ENCODE data around the gene ZNF646. TPM values are rescaled to one million over a fixed set of nuclear protein-coding genes. Genes with fewer than 3 reads are reported as not detected.

Gene ZNF646
- polyA plus RNA-seq, 1 donor from 2014 or later: 8.5 TPM

GRCh38 chr16:31110106-31111034, 36.1 kb downstream of the ZNF646 start:
- no peaks in the 10 kb centered on the region for H3F3A ChIP-seq (ENCODE audit: insufficient read depth, low read length, poor library complexity, severe bottlenecking)
- H3K36me3 ChIP-seq (ENCODE audit: insufficient read depth, low read length): no peaks in the 10 kb centered on the region
- H3K9ac ChIP-seq (ENCODE audit: low read length): no peak overlapping the region
- no peak overlapping the region for H3K27ac ChIP-seq (ENCODE audit: low read length)
- no peaks in the 10 kb centered on the region for H3K79me2 ChIP-seq (replicated peaks; ENCODE audit: insufficient read depth, low read length)
- H3K4me2 ChIP-seq (ENCODE audit: low read length): no peak overlapping the region
- H3K9me2 ChIP-seq (ENCODE audit: insufficient read depth, low read length): no peaks in the 10 kb centered on the region
- H4K20me1 ChIP-seq (ENCODE audit: insufficient read depth): no peaks in the 10 kb centered on the region
- H3K4me3 ChIP-seq (ENCODE audit: low read length): no peak overlapping the region
- no peak overlapping the region for H2AFZ ChIP-seq (ENCODE audit: low read depth, low read length)
- no peaks in the 10 kb centered on the region for H3K9me3 ChIP-seq (ENCODE audit: low read length)
- no peak for TF ChIP-seq RAD21 (conservative IDR thresholded peaks at IDR 0.05)
- TF ChIP-seq REST (IDR thresholded peaks at IDR 0.05; ENCODE audit: borderline replicate concordance): no peak
- TF ChIP-seq EP300 (conservative IDR thresholded peaks at IDR 0.05; ENCODE audit: poor library complexity, severe bottlenecking): no peak
- TF ChIP-seq CTCF (IDR thresholded peaks at IDR 0.05; ENCODE audit: poor library complexity, severe bottlenecking): no peak
- H3K27me3 ChIP-seq (ENCODE audit: insufficient read depth, low read depth, low read length): no peaks in the 10 kb centered on the region

GRCh38 chr16:31111881-31112466, 37.8 kb downstream of the ZNF646 start:
- Histone ChIP-seq H3K9ac (ENCODE audit: low read length) (no peak overlapping the region), H3K4me3 (ENCODE audit: low read length) (no peak overlapping the region), H2AFZ (ENCODE audit: low read depth, low read length) (no peak overlapping the region), H3K4me2 (ENCODE audit: low read length) (no peak overlapping the region), H3K9me2 (ENCODE audit: insufficient read depth, low read length) (no peaks in the 10 kb centered on the region), H3K9me3 (ENCODE audit: low read length) (no peaks in the 10 kb centered on the region), H3K27ac (ENCODE audit: low read length) (no peak overlapping the region), H3K36me3 (ENCODE audit: insufficient read depth, low read length) (no peaks in the 10 kb centered on the region), H3K79me2 (replicated peaks; ENCODE audit: insufficient read depth, low read length) (no peaks in the 10 kb centered on the region), H4K20me1 (ENCODE audit: insufficient read depth) (no peaks in the 10 kb centered on the region), H3K27me3 (ENCODE audit: insufficient read depth, low read depth, low read length) (no peaks in the 10 kb centered on the region), H3F3A (ENCODE audit: insufficient read depth, low read length, poor library complexity, severe bottlenecking) (no peaks in the 10 kb centered on the region)
- TF ChIP-seq RAD21 (conservative IDR thresholded peaks at IDR 0.05) (no peak), CTCF (IDR thresholded peaks at IDR 0.05; ENCODE audit: poor library complexity, severe bottlenecking) (no peak), REST (IDR thresholded peaks at IDR 0.05; ENCODE audit: borderline replicate concordance) (no peak), TAF1 (IDR thresholded peaks at IDR 0.05; ENCODE audit: low read depth) (no peak), EP300 (conservative IDR thresholded peaks at IDR 0.05; ENCODE audit: poor library complexity, severe bottlenecking) (no peak), SMC3 (conservative IDR thresholded peaks at IDR 0.05; ENCODE audit: poor library complexity) (no peak)
